Measurements from ENCODE around the gene DPH1.

DPH1 gene

DNA sequence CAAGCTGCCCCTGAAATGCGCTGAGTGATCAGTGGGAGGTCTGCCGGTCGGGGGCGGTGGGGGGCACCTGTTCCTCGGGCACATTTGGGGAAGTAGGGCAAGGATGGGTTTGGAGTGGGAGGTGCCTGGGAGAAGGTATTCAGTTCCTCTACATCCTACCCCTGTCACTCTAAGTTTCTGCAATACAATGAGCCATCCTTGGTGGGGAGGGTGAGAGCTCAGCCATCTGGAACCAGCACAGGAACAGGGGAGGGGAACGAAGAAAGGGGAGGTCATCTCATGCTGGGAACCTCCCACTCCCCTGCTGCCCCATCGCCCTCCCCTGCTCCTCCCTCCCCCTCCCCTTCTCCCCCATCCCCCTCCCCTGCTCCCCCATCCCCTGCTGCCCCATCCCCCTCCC is 4.2 kb downstream of the DPH1 start:
- FAIRE-seq (no peak), DNase-seq (ENCODE audit: insufficient read length) (no peak)
- TF ChIP-seq POLR2AphosphoS5 (IDR thresholded peaks at IDR 0.05; ENCODE audit: low read depth, low read length) (no peak), TAF1 (IDR thresholded peaks at IDR 0.05; ENCODE audit: borderline replicate concordance, low read depth, low read length) (no peak), POLR2A (IDR thresholded peaks at IDR 0.05; ENCODE audit: low read depth, low read length) (no peak)

DNA sequence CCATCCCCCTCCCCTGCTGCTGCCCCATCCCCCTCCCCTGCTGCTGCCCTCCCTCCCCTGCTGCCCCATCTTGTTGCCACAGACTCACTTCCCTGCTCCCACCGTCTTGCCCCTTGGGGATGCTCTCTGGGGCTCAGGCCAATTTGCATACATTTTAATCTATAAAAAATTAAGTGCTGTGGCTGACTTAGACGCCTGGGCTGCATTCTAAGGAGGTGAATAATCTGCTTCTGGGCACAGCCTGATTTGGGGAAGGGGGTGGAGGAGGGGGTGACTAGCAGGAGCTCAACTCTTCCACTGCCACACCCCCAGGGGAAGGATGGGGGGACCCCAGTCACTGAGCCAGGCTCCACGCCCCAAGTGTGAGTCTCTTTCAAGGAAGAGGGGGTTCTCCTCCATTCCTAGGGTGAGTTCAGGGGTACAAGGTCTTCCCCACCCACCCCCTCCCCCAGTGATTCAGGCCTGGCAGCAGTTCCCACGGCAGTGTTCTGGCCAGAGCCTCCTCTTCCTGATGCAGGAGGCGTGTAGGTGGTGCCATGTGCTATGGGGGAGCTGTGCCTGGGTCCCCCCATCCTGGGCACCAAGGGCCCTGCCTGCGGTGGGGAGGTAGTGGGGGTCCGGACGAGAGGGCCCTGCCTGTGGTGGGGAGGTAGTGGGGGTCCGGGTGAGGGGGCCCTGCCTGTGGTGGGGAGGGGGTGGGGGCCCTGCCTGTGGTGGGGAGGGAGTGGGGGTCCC is 5.0 kb downstream of the DPH1 start:
- DNase-seq (ENCODE audit: insufficient read length) (no peak), FAIRE-seq (no peak)
- TF ChIP-seq TAF1 (IDR thresholded peaks at IDR 0.05; ENCODE audit: borderline replicate concordance, low read depth, low read length) (no peak), POLR2AphosphoS5 (IDR thresholded peaks at IDR 0.05; ENCODE audit: low read depth, low read length) (no peak), POLR2A (IDR thresholded peaks at IDR 0.05; ENCODE audit: low read depth, low read length) (no peak)

DNA sequence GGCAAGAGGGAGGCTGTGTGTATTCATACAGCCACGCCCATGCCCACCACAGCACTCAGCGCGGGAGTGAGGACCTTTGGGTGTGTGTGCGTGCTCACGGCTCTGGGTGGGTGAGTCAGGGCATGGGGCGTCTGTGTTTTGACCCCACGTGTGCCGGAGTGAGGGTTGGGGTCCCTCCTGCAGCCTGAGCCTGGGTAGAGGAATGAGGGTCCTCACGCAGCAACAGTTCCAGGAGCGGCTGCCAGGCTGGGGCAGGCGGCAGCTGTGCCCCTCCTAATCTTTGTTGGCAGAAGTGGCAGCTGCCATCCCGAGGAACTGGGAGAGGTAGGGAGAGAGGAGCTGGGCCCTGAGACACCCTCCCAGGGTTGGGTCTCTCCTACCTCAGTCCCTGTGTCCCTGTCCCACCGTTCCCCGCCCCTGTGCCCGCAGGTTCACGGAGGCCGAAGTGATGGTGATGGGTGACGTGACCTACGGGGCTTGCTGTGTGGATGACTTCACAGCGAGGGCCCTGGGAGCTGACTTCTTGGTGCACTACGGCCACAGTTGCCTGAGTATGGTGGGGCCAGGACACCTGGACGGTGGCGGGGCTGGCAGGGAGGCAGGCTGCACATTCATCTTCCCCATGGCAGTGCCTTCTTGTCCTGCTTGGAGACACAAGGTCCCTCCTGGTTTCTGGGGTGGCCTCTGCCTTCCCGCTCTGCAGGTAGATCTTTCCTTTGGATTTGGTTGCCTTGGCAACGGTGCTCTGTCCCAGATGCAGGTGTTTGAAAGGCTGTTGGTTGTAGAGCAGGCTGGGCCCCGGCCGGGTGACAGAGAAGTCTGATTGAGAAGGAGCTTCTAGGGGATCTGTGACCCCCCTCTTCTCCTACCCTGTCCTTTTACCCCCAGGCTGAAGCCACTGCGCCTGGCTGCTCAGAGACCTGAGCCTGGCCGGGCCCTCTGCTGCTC is 5.9 kb downstream of the DPH1 start:
- DNase-seq (ENCODE audit: insufficient read length) (no peak), FAIRE-seq (no peak)
- TF ChIP-seq POLR2A (IDR thresholded peaks at IDR 0.05; ENCODE audit: low read depth, low read length) (no peak), POLR2AphosphoS5 (IDR thresholded peaks at IDR 0.05; ENCODE audit: low read depth, low read length) (no peak), TAF1 (IDR thresholded peaks at IDR 0.05; ENCODE audit: borderline replicate concordance, low read depth, low read length) (no peak)

DNA sequence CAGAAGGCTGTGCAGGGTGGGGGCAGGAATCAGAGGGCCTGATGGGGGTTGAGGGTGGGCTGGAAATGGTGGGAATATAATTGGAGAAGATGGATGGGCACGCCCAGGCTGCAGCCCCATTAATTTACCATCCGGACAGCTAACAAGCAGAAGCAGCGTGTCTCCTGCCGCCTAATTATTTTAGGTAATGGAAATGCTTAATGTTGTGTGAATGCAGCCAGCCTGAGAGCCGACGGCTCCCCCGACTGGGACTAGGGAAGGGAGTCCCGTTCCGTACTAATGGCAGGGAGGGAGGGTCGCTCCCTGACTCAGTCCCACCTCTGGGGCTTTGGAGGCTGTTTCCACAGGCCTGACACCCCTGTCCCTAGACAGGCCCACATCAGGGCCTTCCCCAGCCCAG is 7.2 kb downstream of the DPH1 start:
- TF ChIP-seq TAF1 (IDR thresholded peaks at IDR 0.05; ENCODE audit: borderline replicate concordance, low read depth, low read length): no peak
- FAIRE-seq (no peak), DNase-seq (ENCODE audit: insufficient read length) (no peak)

DNA sequence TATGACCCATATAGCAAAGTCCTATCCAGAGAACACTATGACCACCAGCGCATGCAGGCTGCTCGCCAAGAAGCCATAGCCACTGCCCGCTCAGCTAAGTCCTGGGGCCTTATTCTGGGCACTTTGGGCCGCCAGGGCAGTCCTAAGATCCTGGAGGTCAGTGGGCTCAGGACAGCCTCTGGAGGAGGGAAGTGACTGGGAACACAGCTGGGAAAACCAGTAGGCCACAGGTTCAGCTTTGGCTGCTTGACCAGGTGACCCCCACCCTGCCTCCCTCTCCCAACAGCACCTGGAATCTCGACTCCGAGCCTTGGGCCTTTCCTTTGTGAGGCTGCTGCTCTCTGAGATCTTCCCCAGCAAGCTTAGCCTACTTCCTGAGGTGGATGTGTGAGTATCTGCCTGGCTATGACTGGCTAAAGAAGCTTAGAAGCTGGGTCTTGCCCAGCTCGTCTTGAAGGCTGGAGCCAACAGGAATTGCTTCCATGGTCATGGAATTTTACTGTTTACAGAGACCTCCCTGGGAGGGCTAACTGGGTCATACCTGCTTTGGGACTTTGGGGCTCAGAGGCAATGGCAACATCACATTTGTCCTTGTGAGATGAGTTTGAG is 10.4 kb downstream of the DPH1 start:
- TF ChIP-seq POLR2AphosphoS5 (IDR thresholded peaks at IDR 0.05; ENCODE audit: low read depth, low read length) (no peak), TAF1 (IDR thresholded peaks at IDR 0.05; ENCODE audit: borderline replicate concordance, low read depth, low read length) (no peak), POLR2A (IDR thresholded peaks at IDR 0.05; ENCODE audit: low read depth, low read length) (no peak)
- DNase-seq (ENCODE audit: insufficient read length) (no peak), FAIRE-seq (no peak)

DNA sequence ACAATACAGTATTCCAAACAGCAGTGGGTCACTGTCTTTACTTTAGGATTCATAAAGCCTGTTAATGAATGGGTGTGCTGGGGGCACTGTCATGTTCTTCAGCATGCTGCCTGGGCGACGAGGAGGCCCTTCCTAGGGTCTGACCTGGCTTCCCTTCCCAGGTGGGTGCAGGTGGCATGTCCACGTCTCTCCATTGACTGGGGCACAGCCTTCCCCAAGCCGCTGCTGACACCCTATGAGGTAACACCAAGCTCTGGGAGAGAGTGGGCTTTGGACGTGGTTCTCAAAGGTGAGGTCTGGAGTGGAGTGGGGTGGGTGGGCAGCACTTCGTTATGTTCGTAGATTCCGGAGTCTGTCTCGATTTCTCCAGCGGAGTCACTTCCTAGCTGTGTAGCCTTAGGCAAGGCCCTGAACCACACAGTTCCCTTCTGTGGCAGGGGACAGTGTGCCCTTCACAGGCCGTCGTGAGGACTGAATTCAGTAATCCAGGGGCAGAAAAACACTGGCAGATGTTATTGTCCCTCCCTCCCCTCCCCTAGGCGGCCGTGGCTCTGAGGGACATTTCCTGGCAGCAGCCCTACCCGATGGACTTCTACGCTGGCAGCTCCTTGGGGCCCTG is 11.1 kb downstream of the DPH1 start:
- FAIRE-seq (peak; percentile 71), DNase-seq (ENCODE audit: insufficient read length) (no peak)
- no peak for TF ChIP-seq POLR2AphosphoS5 (IDR thresholded peaks at IDR 0.05; ENCODE audit: low read depth, low read length)
- TF ChIP-seq POLR2A (IDR thresholded peaks at IDR 0.05; ENCODE audit: low read depth, low read length): no peak
- TF ChIP-seq TAF1 (IDR thresholded peaks at IDR 0.05; ENCODE audit: borderline replicate concordance, low read depth, low read length): no peak

DNA sequence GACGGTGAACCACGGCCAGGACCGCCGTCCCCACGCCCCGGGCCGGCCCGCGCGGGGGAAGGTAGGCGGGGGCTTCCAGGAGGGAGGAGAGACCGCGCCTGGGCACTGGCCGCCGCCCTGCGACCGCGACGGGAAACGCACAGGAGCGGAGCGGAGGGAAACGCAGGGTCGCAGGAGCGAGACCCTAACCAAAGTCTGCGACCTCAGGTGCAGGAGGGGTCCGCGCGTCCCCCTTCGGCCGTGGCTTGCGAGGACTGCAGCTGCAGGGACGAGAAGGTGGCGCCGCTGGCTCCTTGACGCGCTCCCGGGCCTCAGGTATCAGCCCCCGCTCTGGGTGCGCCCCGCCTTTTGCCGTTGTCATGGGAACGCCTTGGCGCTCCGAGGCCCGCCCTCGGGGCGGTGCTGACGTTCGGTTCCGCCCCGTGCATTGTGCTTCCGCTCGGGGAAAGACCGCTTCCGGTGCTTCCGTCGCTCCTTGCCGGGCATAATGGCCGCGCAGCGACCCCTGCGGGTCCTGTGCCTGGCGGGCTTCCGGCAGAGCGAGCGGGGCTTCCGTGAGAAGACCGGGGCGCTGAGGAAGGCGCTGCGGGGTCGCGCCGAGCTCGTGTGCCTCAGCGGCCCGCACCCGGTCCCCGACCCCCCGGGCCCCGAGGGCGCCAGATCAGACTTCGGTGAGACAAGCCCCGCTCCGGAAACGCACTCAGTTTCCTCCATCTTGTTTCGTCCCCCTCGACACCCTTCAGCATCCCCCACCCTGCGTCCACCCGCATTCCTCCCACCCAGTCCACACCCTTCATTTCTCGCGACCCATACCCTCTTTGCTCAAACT is 11.8 kb downstream of the DPH1 start, which contains the start of gene OVCA2:
OVCA2 (plus strand) TSS at position 462 of the 829 bp plus-strand sequence; CDS start at position 488, 26 bp downstream.
- TF ChIP-seq POLR2A (IDR thresholded peaks at IDR 0.05; ENCODE audit: low read depth, low read length) (peak; percentile 85), TAF1 (IDR thresholded peaks at IDR 0.05; ENCODE audit: borderline replicate concordance, low read depth, low read length) (peak; percentile 86), POLR2AphosphoS5 (IDR thresholded peaks at IDR 0.05; ENCODE audit: low read depth, low read length) (peak; percentile 92)
- DNase-seq (ENCODE audit: insufficient read length): peak; percentile 97
- FAIRE-seq: peak; percentile 100

DNA sequence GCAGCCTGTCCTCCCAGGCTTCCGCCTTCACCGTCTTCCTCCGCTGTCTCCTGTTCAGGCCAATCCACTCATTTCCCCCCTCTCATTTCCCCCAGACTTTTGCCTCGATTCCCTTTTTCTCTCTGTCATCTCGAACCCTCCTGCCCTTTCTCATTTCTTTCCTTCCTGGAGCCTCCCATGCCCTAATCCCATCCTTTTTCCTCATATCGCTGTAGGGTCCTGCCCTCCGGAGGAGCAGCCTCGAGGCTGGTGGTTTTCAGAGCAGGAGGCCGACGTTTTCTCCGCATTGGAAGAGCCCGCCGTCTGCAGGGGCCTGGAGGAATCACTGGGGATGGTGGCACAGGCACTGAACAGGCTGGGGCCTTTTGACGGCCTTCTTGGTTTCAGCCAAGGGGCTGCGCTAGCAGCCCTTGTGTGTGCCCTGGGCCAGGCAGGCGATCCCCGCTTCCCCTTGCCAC is 12.5 kb downstream of the DPH1 start:
- no peak for FAIRE-seq
- TF ChIP-seq POLR2A (IDR thresholded peaks at IDR 0.05; ENCODE audit: low read depth, low read length): no peak
- TF ChIP-seq TAF1 (IDR thresholded peaks at IDR 0.05; ENCODE audit: borderline replicate concordance, low read depth, low read length): no peak
- TF ChIP-seq POLR2AphosphoS5 (IDR thresholded peaks at IDR 0.05; ENCODE audit: low read depth, low read length): no peak
- DNase-seq (ENCODE audit: insufficient read length): no peak

DNA sequence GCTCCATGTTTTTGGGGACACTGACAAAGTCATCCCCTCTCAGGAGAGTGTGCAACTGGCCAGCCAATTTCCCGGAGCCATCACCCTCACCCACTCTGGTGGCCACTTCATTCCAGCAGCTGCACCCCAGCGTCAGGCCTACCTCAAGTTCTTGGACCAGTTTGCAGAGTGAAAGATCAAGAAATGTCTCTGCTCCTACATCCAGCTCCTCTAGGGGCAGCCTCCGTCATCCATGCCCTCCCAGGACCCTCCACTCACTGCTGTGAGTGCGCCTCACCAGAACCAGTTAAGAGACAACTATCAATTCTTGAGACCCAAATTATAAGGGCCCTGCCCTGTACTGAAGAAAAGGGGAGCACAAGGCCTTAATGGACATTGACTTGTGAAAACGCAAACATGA is 13.0 kb downstream of the DPH1 start:
- no peak for TF ChIP-seq POLR2A (IDR thresholded peaks at IDR 0.05; ENCODE audit: low read depth, low read length)
- no peak for TF ChIP-seq TAF1 (IDR thresholded peaks at IDR 0.05; ENCODE audit: borderline replicate concordance, low read depth, low read length)
- TF ChIP-seq POLR2AphosphoS5 (IDR thresholded peaks at IDR 0.05; ENCODE audit: low read depth, low read length): no peak
- peak; percentile 21 for FAIRE-seq
- no peak for DNase-seq (ENCODE audit: insufficient read length)

DNA sequence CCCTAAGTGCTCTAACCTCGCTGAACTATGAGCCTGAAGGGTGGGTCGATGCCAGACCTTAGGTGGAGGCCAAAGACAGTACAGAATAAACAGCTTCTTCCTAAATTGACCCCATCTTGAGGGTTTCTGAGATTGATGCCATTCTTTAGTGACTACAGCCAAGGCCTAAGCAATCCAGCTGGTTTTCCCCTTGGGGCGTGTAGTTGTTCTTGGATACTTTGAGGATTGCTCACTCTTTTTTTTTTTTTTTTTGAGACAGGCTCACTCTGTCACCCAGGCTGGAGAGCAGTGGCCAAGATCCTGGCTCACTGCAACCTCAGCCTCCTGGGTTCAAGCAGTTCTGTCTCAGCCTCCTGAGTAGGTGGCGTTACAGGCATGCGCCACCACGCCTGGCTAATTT is 13.8 kb downstream of the DPH1 start:
- DNase-seq (ENCODE audit: insufficient read length) (no peak), FAIRE-seq (no peak)
- no peak for TF ChIP-seq POLR2AphosphoS5 (IDR thresholded peaks at IDR 0.05; ENCODE audit: low read depth, low read length)
- TF ChIP-seq TAF1 (IDR thresholded peaks at IDR 0.05; ENCODE audit: borderline replicate concordance, low read depth, low read length): no peak
- no peak for TF ChIP-seq POLR2A (IDR thresholded peaks at IDR 0.05; ENCODE audit: low read depth, low read length)

Data from GM12892 (cell line).